IMR-90 (cell line): ENCODE data around the gene EPHB6. TPM values are rescaled to one million over a fixed set of nuclear protein-coding genes. Genes with fewer than 3 reads are reported as not detected.

Source experiments
- ATAC-seq: fragments of 200-7000 bp; cut with Tn5 transposase; 2 replicates; pipeline ENCODE4 v1.9.1; 2020; ENCODE audit warnings: low read depth, mild to moderate bottlenecking, moderate library complexity
- BruUV-seq: library from RNA; stranded (reverse); fragments of 400-500 nt; replicated peaks from 2 replicates; lab custom pipeline; 2021; lab: Mats Ljungman, UMichigan
- CTCF ChIA-PET: fragments of 300-600 bp; formaldehyde crosslinking; extraction: SDS; loops from one replicate; lab custom pipeline; 2021; ENCODE audit warnings: antibody characterized with exemption; lab: Yijun Ruan, JAX
- POLR2A ChIA-PET: fragments of 300-600 bp; sonication (Branson Sonifier 250); formaldehyde crosslinking; loops from one replicate; lab custom pipeline; 2022; ENCODE audit warnings: antibody characterized with exemption; ENCODE audit not compliant: unreplicated experiment; lab: Charles Lee
- DNase-seq: peaks from one replicate; pipeline ENCODE4 v3.0.0; 2013
- H2AFZ ChIP-seq: replicated peaks from 2 replicates; pipeline ENCODE3; 2013; ENCODE audit warnings: low read length, mild to moderate bottlenecking; ENCODE audit not compliant: poor library complexity
- H2AK5ac ChIP-seq: 2 replicates; pipeline ENCODE4 v1.6.1; 2013; ENCODE audit warnings: low read depth, low read length, inconsistent platforms
- H2AK9ac ChIP-seq: replicated peaks from 2 replicates; pipeline ENCODE3; 2013; ENCODE audit warnings: mild to moderate bottlenecking, low read depth, low read length, moderate library complexity; ENCODE audit not compliant: poor library complexity
- H2BK120ac ChIP-seq: 2 replicates; pipeline ENCODE4 v1.6.1; 2013; ENCODE audit warnings: low read depth, low read length, inconsistent platforms
- H2BK15ac ChIP-seq: 3 replicates; pipeline ENCODE4 v1.6.1; 2013; ENCODE audit warnings: low read depth, low read length, inconsistent platforms
- H2BK20ac ChIP-seq: 2 replicates; pipeline ENCODE4 v1.6.1; 2013; ENCODE audit warnings: low read depth, mild to moderate bottlenecking, inconsistent platforms, low read length, moderate library complexity
- H2BK5ac ChIP-seq: 2 replicates; pipeline ENCODE4 v1.6.1; 2013; ENCODE audit warnings: mild to moderate bottlenecking, low read depth, low read length, inconsistent platforms; ENCODE audit not compliant: poor library complexity, severe bottlenecking
- H3K14ac ChIP-seq: replicated peaks from 2 replicates; pipeline ENCODE4 v1.6.1; 2013; ENCODE audit warnings: low read depth, low read length, inconsistent platforms
- H3K18ac ChIP-seq: 2 replicates; pipeline ENCODE4 v1.6.1; 2013; ENCODE audit warnings: low read depth, low read length, control low read depth
- H3K23ac ChIP-seq: 2 replicates; pipeline ENCODE4 v1.6.1; 2013; ENCODE audit warnings: low read depth, low read length, inconsistent platforms
- H3K27ac ChIP-seq: 2 replicates; pipeline ENCODE4 v1.5.1; 2013; ENCODE audit warnings: mild to moderate bottlenecking, control low read depth, low read length; ENCODE audit not compliant: insufficient read depth
- H3K27me3 ChIP-seq: 2 replicates; pipeline ENCODE4 v1.6.1; 2013; ENCODE audit warnings: low read length; ENCODE audit not compliant: control insufficient read depth, insufficient read depth
- H3K36me3 ChIP-seq: 2 replicates; pipeline ENCODE4 v1.6.1; 2013; ENCODE audit warnings: low read length, mixed read lengths; ENCODE audit not compliant: control insufficient read depth, insufficient read depth
- H3K4ac ChIP-seq: 2 replicates; pipeline ENCODE4 v1.6.1; 2013; ENCODE audit warnings: low read depth, low read length, inconsistent platforms
- H3K4me1 ChIP-seq: 2 replicates; pipeline ENCODE4 v1.6.1; 2013; ENCODE audit warnings: low read length, mixed read lengths; ENCODE audit not compliant: control insufficient read depth, insufficient read depth
- H3K4me2 ChIP-seq: 2 replicates; pipeline ENCODE4 v1.6.1; 2013; ENCODE audit warnings: low read depth, mild to moderate bottlenecking, control low read depth, low read length, moderate library complexity
- H3K4me3 ChIP-seq: 2 replicates; pipeline ENCODE4 v1.5.1; 2013; ENCODE audit warnings: low read depth, mild to moderate bottlenecking, control low read depth, low read length, moderate library complexity; ENCODE audit not compliant: insufficient read depth
- H3K56ac ChIP-seq: 2 replicates; pipeline ENCODE4 v1.6.1; 2013; ENCODE audit warnings: low read length, inconsistent platforms; ENCODE audit not compliant: insufficient read depth; ENCODE audit errors: extremely low read depth
- H3K79me1 ChIP-seq, 2 experiments: 2 replicates each; pipeline ENCODE4 v1.6.1; 2013; ENCODE audit warnings: low read length in 2 of 2, inconsistent platforms in 1 of 2, low read depth in 1 of 2
- H3K9ac ChIP-seq: 2 replicates; pipeline ENCODE4 v1.6.1; 2013; ENCODE audit warnings: low read depth, low read length, control low read depth
- H3K9me1 ChIP-seq: 2 replicates; pipeline ENCODE4 v1.6.1; 2013; ENCODE audit warnings: low read length, inconsistent platforms; ENCODE audit not compliant: insufficient read depth
- H3K9me3 ChIP-seq: 2 replicates; pipeline ENCODE4 v1.6.1; 2013; ENCODE audit warnings: low read length; ENCODE audit not compliant: control insufficient read depth, insufficient read depth
- H4K20me1 ChIP-seq: 2 replicates; pipeline ENCODE4 v1.6.1; 2013; ENCODE audit warnings: low read length, inconsistent platforms; ENCODE audit not compliant: insufficient read depth
- H4K5ac ChIP-seq: 2 replicates; pipeline ENCODE4 v1.6.1; 2013; ENCODE audit warnings: mild to moderate bottlenecking, low read depth, low read length, control low read depth
- H4K8ac ChIP-seq, 2 experiments: 2 replicates each; pipeline ENCODE4 v1.6.1; 2013; ENCODE audit warnings: low read depth in 2 of 2, low read length in 2 of 2, control low read depth in 1 of 2, inconsistent platforms in 1 of 2
- H4K91ac ChIP-seq: 2 replicates; pipeline ENCODE4 v1.6.1; 2013; ENCODE audit warnings: low read depth, low read length, inconsistent platforms; ENCODE audit not compliant: insufficient read depth
- CEBPB ChIP-seq: IDR thresholded peaks from 2 replicates; pipeline ENCODE4 v1.6.1; 2012; ENCODE audit warnings: low read depth, low read length, improper control_type of control experiment
- FOS ChIP-seq: fragments of 150-350 bp; IDR thresholded peaks from 2 replicates; pipeline ENCODE4 v1.6.1; 2016; ENCODE audit warnings: low read depth, low read length
- MAFK ChIP-seq: IDR thresholded peaks from 2 replicates; pipeline ENCODE4 v1.6.1; 2012; ENCODE audit warnings: low read depth, low read length, improper control_type of control experiment
- MAZ ChIP-seq: IDR thresholded peaks from 2 replicates; pipeline ENCODE4 v1.6.1; 2012; ENCODE audit warnings: low read depth, mild to moderate bottlenecking, low read length, improper control_type of control experiment, moderate library complexity, borderline replicate concordance
- POLR2A ChIP-seq: IDR thresholded peaks from 2 replicates; pipeline ENCODE4 v1.6.1; 2012; ENCODE audit warnings: mild to moderate bottlenecking, low read depth, low read length
- RAD21 ChIP-seq: IDR thresholded peaks from 2 replicates; pipeline ENCODE4 v1.6.1; 2012; ENCODE audit warnings: low read length, improper control_type of control experiment
- RCOR1 ChIP-seq: IDR thresholded peaks from 2 replicates; pipeline ENCODE4 v1.6.1; 2012; ENCODE audit warnings: mild to moderate bottlenecking, low read length, improper control_type of control experiment; ENCODE audit not compliant: insufficient replicate concordance
- RFX5 ChIP-seq: IDR thresholded peaks from 2 replicates; pipeline ENCODE4 v1.8.0; 2012; ENCODE audit warnings: low read depth, mild to moderate bottlenecking, low read length, moderate library complexity
- WGBS, 2 experiments: methylation state at CpG; one replicate each; pipeline versions ENCODE4 v1.1.5 to v1.1.7; 2013; ENCODE audit warnings: missing lambda C conversion rate in 2 of 2; ENCODE audit not compliant: insufficient read length in 1 of 2; ENCODE audit errors: extremely low coverage in 2 of 2; 5-methylcytosine and 5-hydroxymethylcytosine counted together
- dilution Hi-C: fragments of 300-500 bp; cut with HindIII; formaldehyde crosslinking; loops from one replicate; pipeline ENCODE4 v1.14.3; 2018; ENCODE audit warnings: low sequenced_read_pairs; ENCODE audit not compliant: unreplicated experiment
- in situ Hi-C: fragments of 300-500 bp; cut with MboI; formaldehyde crosslinking; loops from 3 replicates; pipeline ENCODE4 v1.14.3; 2019; ENCODE audit warnings: low sequenced_read_pairs, inconsistent platforms, mixed read lengths
- intact Hi-C: fragments of 100-400 bp; cut with micrococcal nuclease; formaldehyde crosslinking; loops from 2 replicates; pipeline ENCODE4 v1.10.0; 2022
- polyA plus RNA-seq, 3 experiments: library from polyadenylated mRNA; depleted of rRNA; stranded (reverse); fragments of >200 nt; gene quantifications; 2 replicates each; pipeline ENCODE4 v1.2.3, GENCODE V29; 2012; ENCODE audit warnings: low replicate concordance in 1 of 3
- total RNA-seq: library from RNA; depleted of rRNA; stranded (reverse); fragments of >200 nt; gene quantifications from 2 replicates; pipeline ENCODE4 v1.2.3, GENCODE V29; 2012
- TF ChIP-seq, protein P1 (sequence below): fragments of 150-350 bp; IDR thresholded peaks from 2 replicates; pipeline ENCODE4 v1.6.1; 2017; ENCODE audit warnings: mild to moderate bottlenecking, antibody characterized with exemption, low read length, low read depth
- TF ChIP-seq, protein P2 (sequence below): fragments of 150-350 bp; IDR thresholded peaks from 2 replicates; pipeline ENCODE4 v1.6.1; 2016; ENCODE audit warnings: low read depth, mild to moderate bottlenecking, low read length, moderate library complexity, borderline replicate concordance

EPHB6 gene
- total and polyA plus RNA-seq, 2 of the 4 experiments (the other 2 are of a cell fraction): under 0.01 to 0.60 TPM

DNA sequence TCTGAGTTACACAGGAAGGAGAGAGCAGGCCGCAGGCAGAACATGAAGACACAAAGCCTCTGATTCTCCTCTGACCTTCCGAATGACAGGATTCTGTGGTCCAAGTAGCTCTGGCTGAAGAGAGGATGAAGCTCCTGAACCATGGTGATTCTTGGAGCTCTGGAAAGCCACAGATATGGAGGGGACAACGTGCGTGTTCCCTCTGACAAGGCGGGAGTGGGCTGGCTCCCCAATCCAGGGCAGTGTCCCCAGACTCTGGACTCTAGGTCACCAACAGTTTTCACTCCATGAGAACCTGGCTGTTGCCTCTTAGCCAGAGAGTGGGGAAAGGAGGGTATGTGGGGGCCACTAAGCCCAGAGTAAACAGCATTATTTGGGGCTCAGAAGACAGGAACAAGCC, 38.1 kb downstream of the EPHB6 start:
- no peak for ATAC-seq
- TF ChIP-seq, protein P1, sequence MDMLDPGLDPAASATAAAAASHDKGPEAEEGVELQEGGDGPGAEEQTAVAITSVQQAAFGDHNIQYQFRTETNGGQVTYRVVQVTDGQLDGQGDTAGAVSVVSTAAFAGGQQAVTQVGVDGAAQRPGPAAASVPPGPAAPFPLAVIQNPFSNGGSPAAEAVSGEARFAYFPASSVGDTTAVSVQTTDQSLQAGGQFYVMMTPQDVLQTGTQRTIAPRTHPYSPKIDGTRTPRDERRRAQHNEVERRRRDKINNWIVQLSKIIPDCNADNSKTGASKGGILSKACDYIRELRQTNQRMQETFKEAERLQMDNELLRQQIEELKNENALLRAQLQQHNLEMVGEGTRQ: no peak
- TF ChIP-seq MAFK: no peak
- TF ChIP-seq, protein P2, sequence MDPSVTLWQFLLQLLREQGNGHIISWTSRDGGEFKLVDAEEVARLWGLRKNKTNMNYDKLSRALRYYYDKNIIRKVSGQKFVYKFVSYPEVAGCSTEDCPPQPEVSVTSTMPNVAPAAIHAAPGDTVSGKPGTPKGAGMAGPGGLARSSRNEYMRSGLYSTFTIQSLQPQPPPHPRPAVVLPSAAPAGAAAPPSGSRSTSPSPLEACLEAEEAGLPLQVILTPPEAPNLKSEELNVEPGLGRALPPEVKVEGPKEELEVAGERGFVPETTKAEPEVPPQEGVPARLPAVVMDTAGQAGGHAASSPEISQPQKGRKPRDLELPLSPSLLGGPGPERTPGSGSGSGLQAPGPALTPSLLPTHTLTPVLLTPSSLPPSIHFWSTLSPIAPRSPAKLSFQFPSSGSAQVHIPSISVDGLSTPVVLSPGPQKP: no peak
- TF ChIP-seq CEBPB: no peak
- no peak for TF ChIP-seq RAD21
- no peak for TF ChIP-seq RCOR1
- no peak for TF ChIP-seq RFX5
- TF ChIP-seq MAZ: no peak
- no peak for TF ChIP-seq POLR2A
- no peak for TF ChIP-seq FOS
- Histone ChIP-seq H2BK5ac (no peak overlapping the region), H3K23ac (no peak overlapping the region), H2BK15ac (no peak overlapping the region), H4K91ac (no peak overlapping the region), H3K27ac (no peak overlapping the region), H3K36me3 (no peaks in the 10 kb centered on the region), H3K9me3 (peaks cover 6% of the 10 kb centered on the region; the same call in 1 of the 2 replicates), H3K4ac (no peak overlapping the region), H3K14ac (no peak overlapping the region), H4K5ac (no peak overlapping the region), H2AK9ac (no peak overlapping the region), H3K9me1 (no peaks in the 10 kb centered on the region), H3K4me1 (no peaks in the 10 kb centered on the region), H3K27me3 (no peaks in the 10 kb centered on the region), H2BK20ac (no peak overlapping the region), H2AK5ac (no peak overlapping the region), H2AFZ (no peak overlapping the region), H4K8ac (no peak overlapping the region), H3K4me3 (no peak overlapping the region), H3K18ac (no peak overlapping the region), H3K56ac (no peak overlapping the region), H3K4me2 (no peak overlapping the region), H4K20me1 (no peaks in the 10 kb centered on the region), H2BK120ac (no peak overlapping the region), H3K9ac (no peak overlapping the region), H3K79me1 (no peaks in the 10 kb centered on the region)
- WGBS, 2 experiments: no CpG with 5 or more reads among the region's 5 CpGs
- DNase-seq: no peak
- intact Hi-C loops (no loop called here), dilution Hi-C loops (no loop called here), in situ Hi-C loops (no loop called here)
- POLR2A ChIA-PET: no interaction called here
- no TSS peak for BruUV-seq
- CTCF ChIA-PET: interaction anchor here (0.8 kb wide), 1 partner anchor 7 kb away, joined by 3 read pairs; no protein-coding TSS in a partner anchor
